ENCODE data around the gene RASAL2.

RASAL2 gene

GRCh38 chr1:178528953-178529335 is 435.0 kb downstream of the RASAL2 start:
- no peak for DNase-seq

GRCh38 chr1:178529364-178530036 is 435.6 kb downstream of the RASAL2 start:
- DNase-seq: no peak

GRCh38 chr1:178530037-178530402 is 436.1 kb downstream of the RASAL2 start:
- no peak for DNase-seq

GRCh38 chr1:178530502-178530901 is 436.6 kb downstream of the RASAL2 start:
- DNase-seq: no peak

- DNase-seq: no peak
Measured at GRCh38 chr1:178531887-178532286, 438.0 kb downstream of the RASAL2 start.

- DNase-seq: peak; percentile 62 to 74
Measured at GRCh38 chr1:178532392-178532791, 438.5 kb downstream of the RASAL2 start.

GRCh38 chr1:178533121-178533946 is 439.4 kb downstream of the RASAL2 start:
- no peak for DNase-seq

Data from activated CD4-positive, alpha-beta T cell treated with anti-CD3 and anti-CD28 coated beads for 4 hours (primary cell).